Measurements from ENCODE around the gene ITGA4.

ITGA4 gene

DNA sequence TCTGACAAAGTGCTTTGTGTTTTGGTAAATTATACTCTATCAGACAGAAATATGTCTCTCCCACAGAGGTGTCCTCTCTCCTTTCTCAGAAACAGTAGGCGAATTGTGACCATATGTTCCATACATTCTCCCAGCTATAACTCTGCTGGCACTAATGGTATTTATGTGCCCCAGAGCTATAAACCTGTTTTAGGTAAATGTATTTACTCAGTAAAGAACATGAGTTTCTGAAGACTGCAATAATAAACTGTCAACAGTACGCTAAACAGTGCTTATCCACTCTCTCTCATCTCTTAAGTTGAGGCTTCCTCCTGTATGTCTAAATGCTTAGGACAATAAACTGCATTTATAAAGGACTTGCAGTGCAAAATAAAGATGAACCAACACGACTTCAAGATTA is 58.5 kb downstream of the ITGA4 start:
- no peak for DNase-seq (ENCODE audit: low read depth)

DNA sequence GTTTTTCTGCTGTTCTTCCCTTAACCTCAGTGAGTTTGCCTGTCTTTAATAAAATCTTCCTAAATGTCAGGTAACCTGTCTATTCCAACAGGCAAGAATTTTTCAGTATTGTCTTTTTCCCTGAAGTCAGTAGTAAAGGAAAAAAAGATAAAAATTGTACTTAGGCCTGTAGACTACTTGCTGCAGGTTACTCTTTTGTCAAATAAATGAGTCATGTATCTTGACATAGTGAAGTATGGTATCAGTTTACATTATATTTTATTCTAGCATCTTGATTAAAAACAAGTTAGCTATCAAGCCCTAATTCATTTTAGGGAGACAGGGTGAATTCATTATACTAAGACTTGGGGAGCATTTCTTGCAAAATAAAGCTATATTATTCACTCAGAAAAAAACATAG is 59.8 kb downstream of the ITGA4 start:
- DNase-seq (ENCODE audit: low read depth), result no peak

DNA sequence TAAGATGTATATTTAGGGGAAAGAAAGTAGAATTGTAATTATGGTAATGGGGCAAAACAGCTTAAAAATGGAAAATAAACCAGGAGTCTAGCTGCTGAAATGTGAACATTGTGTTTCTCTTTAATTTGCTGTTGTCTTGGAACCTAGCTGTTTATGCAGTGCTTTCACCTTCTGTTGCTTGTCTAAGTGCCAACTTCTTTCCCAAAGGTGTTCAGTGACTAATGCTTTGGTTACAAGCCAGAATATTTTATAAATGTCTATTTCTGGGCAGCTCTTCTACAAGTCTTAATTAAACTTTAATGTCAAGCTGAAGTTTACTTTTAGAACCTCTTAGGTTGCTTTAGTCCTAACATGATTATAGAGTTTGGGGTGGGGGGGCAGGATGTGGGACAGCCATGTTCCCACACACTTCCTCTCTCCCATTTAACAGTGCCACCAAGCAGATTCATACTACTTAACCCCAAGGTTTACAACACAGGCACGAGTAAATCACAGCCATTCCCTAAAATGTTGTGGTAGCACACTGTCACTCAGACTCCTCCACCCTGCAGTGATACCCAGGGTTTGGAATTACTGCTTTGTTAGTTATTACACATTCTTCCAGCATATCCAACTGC is 60.6 kb downstream of the ITGA4 start:
- no peak for DNase-seq (ENCODE audit: low read depth)

DNA sequence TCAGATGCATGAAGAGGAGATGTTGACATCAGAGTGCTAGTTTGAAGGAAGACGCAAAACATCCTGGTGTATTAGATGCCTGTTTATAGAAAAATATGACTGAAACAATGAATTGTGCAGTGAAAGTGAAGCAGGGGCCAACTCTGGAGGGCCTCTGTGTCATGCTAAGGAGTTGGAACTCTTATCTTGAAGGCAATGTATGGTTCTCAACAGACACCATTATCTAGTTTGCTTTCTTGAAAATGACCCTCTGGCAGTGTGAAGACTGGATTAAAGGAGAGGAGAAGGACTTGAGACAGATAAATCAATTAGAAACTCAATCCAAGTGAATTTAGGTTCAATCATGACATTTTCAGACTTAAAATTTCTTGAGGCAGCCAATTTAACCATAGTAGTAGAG is 63.1 kb downstream of the ITGA4 start:
- DNase-seq (ENCODE audit: low read depth), result no peak

DNA sequence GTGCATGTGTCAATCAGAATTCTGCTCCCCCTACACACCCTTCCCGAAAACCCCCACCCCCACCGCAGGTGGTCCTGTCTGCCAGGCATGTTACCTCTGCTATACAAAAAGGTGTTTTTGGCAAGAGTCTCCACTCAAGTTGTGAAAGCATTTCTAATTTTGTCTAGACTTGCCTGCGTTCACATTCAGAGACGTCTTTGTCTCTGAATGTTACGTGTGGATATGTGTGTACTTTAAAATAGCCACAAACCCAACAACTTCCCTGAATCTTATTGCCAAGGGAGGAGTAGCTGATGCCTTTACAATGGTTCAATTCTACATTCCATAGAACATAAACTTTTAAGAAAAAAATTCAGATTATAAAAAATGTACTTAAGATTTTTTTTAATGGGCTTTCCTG is 66.6 kb downstream of the ITGA4 start:
- DNase-seq (ENCODE audit: low read depth), result no peak

DNA sequence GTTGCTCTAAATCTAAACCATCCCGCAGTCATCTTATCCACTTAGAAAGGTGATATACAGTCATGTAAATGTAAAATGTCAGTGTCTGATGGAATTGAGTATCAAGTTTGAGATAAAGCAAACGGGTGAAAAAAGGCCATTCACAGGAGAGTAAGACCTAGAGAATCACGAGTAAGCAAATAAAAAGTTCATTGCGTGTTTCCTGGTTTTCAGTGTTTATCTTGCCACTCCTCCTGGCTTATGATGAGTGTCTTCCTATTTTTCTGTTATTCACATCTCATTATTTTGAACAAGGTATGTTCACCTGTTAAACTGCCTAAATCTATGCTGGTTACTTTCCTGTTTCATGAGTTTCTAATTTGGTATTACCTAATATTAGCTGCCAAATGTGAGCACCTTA is 68.8 kb downstream of the ITGA4 start:
- no peak for DNase-seq (ENCODE audit: low read depth)

DNA sequence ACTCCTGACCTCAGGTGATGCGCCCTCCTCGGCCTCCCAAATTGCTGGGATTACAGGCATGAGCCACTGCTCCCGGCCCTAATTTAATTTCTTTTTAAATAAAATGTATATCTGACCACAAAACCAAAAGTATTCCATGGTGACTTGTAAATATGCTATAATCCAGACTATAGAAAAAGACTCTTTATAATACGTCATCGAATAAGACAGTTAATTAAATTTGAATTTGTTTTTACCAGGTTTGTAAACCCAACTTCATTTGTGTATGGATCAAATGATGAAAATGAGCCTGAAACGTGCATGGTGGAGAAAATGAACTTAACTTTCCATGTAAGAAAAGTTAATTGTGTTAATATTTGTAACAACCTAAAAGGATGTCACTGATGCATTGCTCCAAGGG is 69.9 kb downstream of the ITGA4 start:
- no peak for DNase-seq (ENCODE audit: low read depth)

DNA sequence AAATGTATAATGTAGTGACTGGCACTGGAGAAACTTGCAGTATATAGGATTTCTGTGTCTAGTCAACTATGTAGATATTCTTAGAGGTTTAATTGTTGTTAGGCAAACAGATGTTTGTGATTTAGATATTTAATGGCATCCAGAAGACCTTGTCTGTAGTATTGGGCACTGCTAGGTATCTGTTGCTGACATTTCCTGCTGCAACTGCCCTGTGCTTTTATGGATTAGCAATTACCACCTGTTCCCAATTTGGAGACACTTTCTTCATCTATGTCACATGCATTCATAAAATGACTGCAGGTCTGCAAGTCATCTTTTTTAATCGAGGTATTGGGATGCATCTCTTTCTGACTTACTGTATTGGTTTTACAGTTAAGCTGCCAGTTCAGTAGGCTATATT is 71.3 kb downstream of the ITGA4 start:
- DNase-seq (ENCODE audit: low read depth), result no peak

DNA sequence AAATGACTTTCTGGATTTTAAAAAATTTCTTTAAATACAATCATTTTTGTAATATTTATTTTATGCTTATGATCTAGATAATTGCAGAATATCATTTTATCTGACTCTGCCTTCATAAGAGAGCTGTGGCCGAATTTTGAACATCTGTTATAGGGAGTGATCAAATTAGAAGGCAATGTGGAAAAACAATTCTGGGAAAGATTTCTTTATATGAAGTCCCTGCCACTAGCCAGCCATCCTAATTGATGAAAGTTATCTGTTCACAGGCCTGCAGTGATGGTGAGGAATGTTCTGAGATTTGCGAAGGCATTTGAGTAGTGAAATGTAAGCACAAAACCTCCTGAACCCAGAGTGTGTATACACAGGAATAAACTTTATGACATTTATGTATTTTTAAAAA is 79.5 kb downstream of the ITGA4 start:
- DNase-seq (ENCODE audit: low read depth), result no peak

DNA sequence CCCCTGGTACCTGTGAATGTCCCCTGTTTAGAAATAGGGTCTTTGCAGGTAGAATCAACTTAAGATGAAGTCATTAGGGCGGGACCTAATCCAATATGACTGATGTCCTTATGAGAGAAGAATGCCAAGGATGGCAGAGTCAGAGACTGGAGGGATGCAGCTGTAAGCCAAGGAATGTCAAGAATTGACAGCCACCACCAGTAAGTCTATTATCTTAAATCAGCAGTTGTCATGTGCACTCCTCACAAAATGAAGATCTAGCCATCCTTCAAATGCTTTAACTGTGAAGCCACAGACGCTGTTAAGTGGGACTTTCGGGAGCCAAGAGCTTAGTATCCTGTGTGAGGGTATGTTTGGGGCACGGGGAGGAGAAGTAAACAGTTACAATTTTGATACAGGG is 83.2 kb downstream of the ITGA4 start:
- no peak for DNase-seq (ENCODE audit: low read depth)

DNA sequence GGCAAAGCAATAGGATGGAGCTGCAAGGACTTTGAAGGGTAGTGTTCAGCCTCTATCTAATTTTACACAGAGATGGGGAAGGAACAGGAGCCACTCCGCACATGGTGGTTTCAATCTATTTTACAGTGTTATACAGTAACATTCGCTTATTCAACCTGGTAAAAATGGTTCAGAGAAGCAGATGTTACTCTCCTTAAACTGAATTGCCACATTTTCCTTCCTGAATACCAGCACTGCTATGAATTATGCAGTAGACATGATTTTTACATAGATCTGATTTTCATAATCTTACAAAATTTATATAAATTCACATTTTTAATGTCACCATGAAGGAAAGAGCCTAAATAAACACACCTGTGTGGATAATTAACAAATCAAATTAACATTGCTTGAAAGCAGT is 85.0 kb downstream of the ITGA4 start:
- DNase-seq (ENCODE audit: low read depth), result no peak

DNA sequence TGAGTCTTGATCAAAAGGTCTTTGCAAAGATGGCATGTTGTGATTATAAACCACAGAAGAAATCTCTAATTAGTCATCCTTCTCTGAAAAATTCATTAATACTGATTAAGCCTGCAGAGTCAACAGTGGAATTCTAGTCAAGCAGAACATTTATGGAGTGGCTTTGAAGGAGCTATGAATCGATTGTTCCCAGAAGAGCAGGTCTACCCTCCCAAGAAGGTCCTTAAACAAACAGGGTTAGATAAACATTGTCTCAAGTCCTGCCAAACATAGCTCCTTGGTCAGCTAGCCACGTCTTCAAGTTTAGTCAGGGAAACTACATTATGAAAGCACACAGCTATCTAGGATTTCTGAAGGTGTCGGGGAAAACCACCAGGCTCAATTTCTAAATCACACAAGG is 88.9 kb downstream of the ITGA4 start:
- peak; percentile 50 for DNase-seq (ENCODE audit: low read depth)

DNA sequence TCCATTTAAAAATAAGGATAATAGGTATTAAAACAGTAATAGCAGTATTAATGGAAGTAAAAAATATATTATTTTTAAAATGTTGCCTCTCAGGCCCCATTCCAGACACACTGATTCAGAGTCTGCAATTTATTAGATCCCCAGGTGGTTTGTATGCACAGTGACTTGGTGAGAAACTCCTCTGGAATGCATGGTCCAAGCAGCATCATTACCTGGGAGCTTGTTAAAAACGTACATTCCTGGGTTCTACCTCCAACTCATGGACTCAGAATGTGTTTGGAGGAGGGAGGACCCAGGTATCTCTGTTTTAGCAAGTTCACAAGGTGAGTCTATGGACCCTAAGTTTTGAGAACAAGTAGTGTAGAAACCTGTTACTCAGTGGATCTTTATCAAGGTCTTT is 95.6 kb downstream of the ITGA4 start:
- peak; percentile 45 for DNase-seq (ENCODE audit: low read depth)

DNA sequence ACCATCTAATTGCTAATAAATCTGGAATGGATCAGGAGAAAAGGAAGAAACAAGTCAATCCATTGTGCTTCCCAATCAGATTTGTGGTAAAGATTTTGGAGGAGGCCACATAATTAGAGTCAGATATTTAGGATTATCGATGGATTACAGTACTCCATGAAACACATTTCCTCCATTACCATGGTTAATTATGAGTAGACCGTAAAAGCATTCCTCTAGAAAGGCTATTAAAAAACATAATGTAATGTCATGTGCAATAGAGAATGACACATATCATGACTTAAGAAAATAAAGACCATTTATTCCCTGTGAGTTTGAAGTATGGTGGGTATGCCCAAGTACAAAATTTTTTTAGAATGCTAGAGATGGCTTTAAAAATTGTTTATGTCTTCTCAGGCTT is 96.1 kb downstream of the ITGA4 start:
- DNase-seq (ENCODE audit: low read depth), result no peak

DNA sequence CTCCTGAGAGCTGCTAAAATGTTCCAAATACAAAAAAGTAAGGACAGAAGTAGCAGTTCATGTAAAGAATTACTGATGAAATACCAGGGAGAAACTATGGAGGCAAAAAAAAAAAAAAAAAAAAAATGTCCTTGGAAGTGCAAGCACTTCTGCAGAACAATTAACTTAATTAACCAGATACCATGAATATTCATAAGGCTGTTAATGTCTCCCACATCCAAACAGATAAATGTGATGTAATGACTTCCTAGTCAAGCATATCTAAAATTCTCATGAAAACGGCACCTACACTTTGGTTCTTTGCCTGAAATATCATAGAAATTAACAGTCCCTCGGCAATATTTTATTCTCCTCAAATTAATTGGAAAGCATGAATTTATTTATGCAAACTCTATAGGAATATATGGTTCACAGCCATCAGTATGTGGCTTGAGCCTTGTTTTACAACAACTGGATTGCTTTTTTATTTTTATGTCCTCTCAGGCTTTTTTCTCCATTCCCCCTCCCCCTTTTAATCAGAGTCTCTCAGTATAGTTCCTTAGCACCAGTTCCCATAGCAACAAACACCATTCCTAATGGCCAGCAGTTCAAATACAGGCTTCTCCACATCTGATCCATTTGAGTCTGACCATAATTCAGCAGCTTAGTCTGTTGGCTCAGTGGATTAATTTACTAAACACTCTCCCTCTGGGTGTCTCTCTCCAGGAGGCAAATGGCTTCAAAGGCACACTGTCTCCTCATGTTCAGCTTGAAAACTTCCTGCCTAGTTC is 97.1 kb downstream of the ITGA4 start:
- no peak for DNase-seq (ENCODE audit: low read depth)

DNA sequence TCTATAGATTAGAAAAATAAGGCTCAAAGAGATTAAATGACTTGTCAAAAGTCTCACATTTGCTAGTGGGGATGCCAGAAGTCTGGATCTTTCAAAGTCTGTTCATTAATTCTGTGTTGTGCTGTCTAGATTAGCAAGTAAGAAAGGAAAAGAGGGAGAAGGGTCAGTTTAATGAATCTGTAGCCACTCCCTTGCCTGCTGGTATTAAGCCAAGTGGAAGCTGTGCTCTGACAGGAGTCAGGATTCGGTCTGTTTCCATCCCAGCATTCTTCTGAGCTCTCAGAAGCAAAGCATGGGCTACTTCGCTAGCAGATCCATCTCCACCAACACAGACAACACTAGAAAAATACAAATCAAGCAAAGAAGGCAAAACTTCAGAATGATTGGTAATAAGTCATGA is 101.2 kb downstream of the ITGA4 start:
- no peak for DNase-seq (ENCODE audit: low read depth)

DNA sequence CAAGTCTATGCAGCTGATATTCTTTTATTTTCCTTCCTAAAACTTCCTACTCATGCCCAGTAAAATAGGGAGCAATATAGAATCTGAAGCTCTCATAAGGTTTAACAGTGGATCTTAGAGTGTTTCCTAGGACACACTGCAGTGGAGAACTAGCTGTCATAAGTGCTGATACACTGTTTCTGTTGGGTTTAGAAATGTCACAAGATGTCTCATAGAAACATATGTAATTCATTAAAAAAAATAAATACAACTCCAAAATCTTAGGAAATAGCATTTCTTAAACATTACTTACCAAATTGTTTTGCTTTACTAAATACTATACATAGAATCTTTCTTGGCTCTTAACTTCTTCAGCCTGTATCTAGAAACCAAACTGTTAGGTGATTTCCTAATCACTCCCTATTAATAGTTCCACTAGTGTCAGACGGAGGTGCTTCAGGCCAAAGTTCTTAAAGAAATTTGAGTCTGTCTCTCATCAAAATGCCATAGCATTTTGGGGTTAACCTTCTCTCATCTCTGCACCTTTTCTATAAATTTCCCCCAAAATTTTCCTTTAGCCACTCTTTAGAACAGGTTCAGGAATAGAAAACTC is 106.0 kb downstream of the ITGA4 start:
- no peak for DNase-seq (ENCODE audit: low read depth)

DNA sequence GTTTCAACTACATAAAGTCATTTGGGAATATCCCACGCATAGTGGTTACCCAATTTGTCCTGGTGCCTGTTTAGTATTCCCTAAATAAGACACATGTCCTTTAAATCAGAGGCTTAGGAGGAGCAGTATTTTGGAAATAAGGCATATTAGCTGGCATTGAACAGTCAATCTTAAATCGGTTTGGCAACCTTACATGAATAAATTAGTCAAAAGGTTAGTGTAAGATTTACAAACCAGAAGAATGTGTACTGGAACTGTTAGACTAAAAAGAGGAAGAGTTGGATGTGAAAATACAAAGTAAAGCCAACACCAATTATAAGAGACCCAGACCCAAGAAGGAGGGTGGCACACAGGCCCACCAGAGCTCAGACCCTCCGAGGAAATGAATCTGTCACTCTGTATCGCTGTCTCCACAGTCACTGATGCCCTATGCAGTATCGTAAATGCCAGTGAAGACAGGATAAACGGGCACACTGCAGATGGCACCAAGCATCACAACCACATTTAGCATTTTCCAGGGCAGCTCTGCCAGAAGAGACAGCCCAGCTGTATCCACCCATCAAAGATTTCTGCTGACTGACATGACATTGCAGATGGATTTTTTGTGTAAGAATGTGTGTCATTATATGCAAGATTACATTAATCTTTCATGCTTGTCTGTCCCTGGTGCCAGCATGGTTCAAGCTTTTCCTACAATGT is 109.3 kb downstream of the ITGA4 start:
- no peak for DNase-seq (ENCODE audit: low read depth)

DNA sequence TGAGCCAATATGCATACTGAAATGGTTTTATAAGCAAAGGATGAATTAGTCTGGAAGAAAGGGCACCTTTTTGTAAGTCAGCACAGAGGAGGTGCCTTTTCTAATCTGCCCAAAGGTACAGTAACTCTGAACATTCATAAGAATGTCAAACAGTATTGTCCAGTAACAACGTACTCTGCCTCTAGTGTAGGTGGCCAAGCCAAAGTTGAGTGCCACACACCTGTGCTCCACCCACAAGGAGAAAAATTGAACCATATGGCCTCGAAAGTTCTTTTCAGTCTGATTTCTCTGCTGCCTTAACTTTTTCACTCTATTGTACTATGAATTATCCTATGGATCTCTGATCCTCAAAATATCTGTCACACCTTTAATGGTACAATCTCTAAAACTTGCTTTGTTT is 112.9 kb downstream of the ITGA4 start:
- DNase-seq (ENCODE audit: low read depth), result no peak

DNA sequence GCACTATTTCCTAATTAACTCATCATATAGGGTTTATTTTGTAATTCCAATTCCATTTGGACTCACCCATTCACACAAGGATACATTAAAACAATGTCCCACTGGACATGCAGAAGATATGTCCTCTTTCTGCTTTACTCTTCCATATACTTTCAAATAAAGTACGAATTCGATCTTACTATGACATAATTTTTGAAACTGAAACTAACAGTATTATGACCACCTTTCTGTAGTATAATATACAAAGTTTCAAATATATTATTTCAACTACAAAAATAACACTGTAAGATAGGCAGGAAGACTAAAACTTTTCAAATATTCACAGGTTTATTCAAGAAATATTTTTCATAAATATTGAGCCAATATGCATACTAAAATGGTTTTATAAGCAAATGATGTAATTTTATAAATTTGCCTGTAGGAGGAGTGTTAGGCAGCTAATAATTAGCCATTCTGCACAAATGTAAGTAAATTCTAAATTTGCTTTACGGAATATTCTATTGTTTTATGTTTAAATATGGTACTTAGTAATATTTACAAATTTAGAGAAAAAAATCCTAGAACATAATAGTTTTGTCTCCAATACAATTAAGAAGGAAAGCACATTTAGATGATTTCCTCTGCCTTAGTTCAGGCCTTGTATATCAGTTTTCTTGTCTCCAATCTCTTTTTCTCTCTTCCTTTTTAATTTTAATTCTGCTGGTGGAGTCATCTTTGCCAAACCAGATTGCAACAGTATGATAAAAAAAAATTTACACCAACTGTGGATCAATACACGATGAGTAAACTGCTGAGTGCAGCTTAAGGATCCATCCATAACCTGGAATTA is 113.9 kb downstream of the ITGA4 start:
- peak; percentile 7 for DNase-seq (ENCODE audit: low read depth)

DNA sequence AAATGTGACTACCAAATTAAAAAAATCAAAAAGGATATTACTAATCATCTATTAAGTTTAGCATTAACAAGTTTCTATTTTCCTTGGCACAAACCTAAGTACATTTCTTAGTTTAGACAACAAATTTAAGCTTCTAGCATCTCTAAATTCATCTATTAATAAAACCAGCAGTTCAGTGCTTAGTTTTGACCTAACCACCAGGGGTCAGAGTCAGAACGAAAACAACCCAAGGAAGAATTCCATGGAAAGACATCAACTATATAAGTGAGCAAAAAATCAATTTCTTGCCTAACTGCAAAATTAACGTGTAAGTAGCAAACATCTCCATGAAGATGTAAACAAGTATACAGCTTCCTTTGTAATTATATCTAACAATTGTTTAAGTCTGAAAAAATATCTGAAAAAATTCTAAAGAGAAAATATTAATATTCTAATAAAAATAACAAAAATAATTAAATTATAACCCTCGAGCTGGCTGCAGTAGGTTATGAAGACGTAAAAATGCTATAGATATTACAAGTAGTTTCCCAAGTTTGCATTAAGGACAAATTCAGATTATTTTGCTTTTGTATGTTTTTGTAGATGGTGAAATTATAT is 116.1 kb downstream of the ITGA4 start:
- DNase-seq (ENCODE audit: low read depth), result peak; percentile 25

DNA sequence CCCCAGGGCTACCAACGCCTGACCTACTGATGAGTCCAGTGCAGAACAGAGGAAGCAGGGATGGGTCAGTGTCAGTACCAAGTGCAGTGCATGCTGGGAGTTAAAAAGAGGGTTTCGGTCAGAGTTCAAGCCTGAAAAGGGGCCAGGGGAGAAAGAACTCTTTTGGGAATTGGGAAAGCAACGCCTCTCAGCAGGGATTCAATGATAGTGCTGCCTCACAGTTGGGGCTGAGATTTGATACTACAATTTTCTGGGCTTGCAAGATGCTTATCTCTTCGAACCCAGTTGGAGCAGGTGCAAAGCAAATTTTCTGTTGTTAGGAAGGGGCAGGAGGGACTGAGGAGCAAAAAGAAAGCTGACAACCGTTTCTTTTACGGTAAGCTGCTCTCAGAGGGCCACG is 117.1 kb downstream of the ITGA4 start:
- no peak for DNase-seq (ENCODE audit: low read depth)
